NCI-H2196 (cell line): ENCODE results near the gene CA5B.
"Not testable (repeated sequence)": the region's sequence is repeated elsewhere in the genome, so short reads cannot be mapped to it uniquely, and the experiment has no call there.

Source experiments
- DNase-seq: peaks from one replicate; lab custom pipeline; 2025; ENCODE audit not compliant: unreplicated experiment; lab: John Stamatoyannopoulos, UW

Gene CA5B, protein sequence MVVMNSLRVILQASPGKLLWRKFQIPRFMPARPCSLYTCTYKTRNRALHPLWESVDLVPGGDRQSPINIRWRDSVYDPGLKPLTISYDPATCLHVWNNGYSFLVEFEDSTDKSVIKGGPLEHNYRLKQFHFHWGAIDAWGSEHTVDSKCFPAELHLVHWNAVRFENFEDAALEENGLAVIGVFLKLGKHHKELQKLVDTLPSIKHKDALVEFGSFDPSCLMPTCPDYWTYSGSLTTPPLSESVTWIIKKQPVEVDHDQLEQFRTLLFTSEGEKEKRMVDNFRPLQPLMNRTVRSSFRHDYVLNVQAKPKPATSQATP

GRCh38 chrX:15737959-15738902 is at the start of gene CA5B:
Gene CA5B (plus strand): TSS chrX:15738270. CDS start chrX:15750024, 11,754 bp downstream.
- DNase-seq: peak; percentile 79

DNA sequence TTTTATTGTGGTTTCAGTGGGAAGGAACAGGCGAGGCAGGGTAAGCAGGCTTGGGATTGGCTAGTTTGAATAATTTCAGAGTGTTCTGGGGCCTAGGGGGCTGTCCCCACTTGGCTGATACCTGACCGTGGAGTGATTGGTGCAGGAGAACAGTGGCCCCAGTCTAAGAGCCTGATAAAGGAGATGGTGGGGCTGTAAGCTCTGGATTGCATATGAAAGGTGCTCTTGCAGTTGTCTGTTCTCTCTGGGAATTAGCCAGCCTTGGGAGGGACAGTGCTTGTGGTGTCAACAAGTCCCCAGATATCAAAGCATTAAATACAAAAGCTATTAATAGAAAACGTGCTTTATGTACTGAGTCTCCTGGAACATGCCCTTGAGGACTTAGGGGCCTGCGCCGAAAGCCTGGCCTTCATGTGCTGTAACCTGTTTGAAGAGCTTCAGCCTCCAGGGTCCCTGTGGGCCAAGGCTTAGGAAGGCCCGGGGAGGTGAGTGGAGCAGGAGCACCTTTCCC is 43.1 kb upstream of the CA5B start:
- no peak for DNase-seq

DNA sequence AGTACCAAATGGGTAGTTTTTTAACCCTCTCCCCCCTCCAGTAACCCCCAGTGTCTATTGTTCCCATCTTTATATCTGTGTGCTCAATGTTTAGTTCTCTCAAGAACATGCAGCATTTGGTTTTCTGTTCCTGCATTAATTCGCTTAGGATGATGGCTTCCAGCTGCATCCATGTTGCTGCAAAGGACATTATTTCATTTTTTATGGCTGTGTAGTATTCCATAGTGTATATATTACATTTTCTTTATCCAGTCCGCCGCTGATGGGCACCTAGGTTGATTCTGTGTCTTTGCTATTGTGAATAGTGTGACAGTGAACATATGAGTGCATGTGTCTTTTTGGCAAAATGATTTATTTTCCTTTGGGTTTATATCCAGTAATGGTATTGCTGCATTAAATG is 41.6 kb upstream of the CA5B start:
- no peak for DNase-seq

GRCh38 chrX:15702488-15703371 is 35.3 kb upstream of the CA5B start:
- DNase-seq: no peak

- DNase-seq: not testable (repeated sequence)
Measured at GRCh38 chrX:15703809-15704208, 34.3 kb upstream of the CA5B start.

- not testable (repeated sequence) for DNase-seq
Measured at GRCh38 chrX:15704273-15704672, 33.8 kb upstream of the CA5B start.

DNA sequence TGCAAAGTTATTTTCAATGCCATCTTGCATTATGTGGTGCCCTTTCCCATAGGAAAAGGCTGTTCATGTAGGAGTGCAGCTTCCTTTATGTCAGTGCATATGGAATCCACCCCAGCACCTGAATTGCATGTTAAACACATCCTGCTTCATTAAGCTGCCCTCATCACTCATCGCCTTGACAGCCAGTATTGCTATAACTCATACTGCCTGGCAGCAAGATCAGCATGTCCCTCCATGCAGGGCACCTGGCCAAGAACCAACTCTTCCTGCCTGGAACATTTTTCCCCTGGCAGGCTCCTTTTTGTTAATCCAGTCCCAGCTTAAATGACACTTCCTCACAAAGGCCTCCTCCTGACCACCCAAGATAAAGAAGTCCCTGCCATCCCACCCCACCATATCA is 23.5 kb upstream of the CA5B start:
- no peak for DNase-seq

- DNase-seq: no peak
Measured at GRCh38 chrX:15718283-15718970, 19.6 kb upstream of the CA5B start.

- DNase-seq: no peak
Measured at GRCh38 chrX:15719324-15719968, 18.6 kb upstream of the CA5B start.

- no peak for DNase-seq
Measured at GRCh38 chrX:15721911-15722310, 16.2 kb upstream of the CA5B start.

DNA sequence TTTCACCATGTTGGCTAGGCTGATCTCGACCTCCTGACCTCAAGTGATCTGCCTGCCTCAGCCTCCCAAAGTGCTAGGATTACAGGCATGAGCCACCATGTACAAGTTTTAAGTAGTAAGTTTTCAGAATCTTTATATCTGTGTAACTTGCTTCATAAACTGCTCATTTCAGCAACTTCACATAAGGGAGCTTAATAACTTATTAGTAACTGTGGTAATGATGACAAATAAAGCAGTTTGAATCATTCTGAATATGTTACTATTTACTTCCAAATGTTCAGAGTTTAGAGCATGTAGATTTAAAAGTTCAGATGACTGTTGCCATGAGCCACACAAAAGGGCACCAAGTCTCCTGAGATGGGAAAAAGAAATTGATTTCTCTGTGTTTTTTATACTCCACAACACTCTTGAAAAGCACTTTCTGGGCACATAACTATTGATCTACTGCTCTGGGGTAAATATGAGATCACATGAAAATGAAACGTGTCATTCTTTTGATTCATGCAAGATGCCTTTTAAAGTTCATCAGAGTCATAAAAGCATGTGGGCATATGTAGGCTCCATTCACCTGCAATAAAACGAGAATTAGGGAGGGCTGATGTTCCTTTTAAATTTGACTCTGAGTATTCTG is 14.1 kb upstream of the CA5B start:
- no peak for DNase-seq

DNA sequence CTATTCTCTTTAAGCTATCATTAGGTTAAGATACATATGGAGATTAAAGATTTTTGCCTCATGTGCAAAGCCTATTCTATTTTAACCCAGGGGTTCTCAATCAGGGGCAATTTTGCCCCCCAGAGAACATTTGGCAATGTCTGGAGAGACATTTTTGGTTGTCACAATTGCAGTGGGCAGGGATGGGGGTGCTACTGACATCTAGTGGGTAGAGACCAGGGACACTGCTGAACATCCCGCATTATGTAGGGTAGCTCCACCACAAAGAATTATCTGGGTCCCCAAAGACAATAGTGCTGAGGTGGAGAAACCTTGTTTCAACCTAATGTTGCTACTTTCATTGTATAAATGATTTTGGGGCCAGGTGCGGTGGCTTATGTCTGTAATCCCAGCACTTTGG is 13.2 kb upstream of the CA5B start:
- no peak for DNase-seq

DNA sequence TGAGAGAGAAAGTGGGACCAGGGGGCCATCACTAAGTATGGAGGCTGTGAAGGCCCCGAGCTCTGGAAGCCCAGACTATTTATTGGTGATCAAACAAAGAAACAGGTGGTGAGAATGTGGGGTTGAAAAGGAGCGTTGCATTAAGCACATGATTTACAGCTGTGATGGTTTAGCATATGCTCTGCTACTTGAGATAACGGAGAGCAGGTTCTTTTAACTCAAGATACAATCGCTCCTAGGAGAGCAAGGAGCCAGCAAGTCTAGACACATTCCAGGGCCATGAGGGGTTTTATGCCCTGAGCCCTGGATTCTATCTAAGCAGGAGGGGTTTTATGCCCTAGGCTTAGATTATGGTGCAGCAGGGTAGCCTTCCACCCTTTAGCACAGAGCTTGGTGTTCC is 6.7 kb upstream of the CA5B start:
- DNase-seq: not testable (repeated sequence)

DNA sequence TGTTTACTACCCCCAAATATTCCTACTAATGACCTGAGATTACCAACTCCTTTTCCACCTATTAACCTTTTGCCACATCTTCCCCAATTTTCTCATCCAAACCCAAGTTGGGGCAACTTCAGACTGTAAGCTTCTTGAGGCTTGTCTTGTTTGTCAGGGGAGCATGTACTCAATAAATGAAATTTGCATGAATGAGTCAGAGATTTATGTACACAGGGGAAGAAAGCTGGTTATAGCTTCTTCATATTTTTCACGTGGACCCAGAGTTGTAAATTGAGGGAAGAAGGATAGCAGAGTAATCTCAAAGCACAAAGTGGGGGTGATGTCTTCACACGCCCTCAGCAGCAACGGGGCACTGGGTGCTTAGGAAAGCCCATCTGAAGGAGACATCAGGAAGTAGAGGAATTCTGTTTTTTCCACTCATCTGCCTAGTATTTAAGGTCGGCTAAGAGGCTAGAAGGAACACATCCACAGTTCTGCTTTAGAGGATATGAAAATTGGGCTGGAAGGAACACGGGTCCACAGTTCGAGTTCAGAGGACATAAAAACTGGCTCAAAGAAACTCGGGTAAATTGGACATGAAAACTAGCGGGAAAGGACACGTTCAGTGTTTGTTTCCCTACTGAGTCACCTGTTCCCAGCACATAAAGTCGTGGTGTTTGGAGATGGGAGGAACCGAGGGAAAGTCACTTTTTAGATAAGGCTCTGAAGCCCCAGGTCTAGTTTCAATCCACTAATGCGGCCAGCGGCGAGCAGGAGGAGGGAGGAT is 696 bp upstream of the CA5B start:
- DNase-seq: no peak

GRCh38 chrX:15739886-15740285 is 1.8 kb downstream of the CA5B start:
- DNase-seq: no peak

DNA sequence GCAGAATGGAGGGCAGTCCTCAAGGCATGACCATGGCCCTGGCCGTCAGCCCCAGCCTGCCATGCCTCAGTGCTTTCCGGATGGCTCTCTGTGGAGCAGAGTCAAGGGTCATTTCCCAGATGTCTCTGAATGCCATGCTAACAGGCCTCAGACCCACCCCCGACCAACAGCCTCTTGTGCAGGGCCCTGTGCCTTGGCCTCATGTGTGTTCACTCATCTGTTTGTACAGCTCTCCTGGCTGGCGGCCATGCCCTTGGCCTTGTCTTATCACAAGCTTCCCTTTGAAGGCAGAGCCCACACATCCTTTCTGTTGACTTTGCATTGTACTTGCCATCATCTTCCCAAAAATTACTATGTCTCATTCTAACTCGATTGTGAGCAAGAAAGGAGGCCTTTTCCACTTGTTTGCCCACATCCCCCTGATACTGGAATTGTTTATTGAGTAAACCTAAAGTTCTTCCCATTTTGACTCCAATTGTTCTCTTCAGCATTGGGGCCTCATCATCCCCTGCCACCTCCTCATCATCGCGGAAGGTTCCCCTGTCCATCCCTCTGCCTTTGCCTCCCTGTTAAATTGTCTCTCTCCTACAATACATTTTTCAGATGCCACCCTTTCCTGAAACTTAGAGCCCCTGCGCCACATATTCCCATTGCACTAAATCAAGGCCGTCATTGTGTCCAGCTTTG is 6.3 kb downstream of the CA5B start:
- DNase-seq: no peak

- no peak for DNase-seq
Measured at GRCh38 chrX:15745179-15745578, 7.1 kb downstream of the CA5B start.

DNA sequence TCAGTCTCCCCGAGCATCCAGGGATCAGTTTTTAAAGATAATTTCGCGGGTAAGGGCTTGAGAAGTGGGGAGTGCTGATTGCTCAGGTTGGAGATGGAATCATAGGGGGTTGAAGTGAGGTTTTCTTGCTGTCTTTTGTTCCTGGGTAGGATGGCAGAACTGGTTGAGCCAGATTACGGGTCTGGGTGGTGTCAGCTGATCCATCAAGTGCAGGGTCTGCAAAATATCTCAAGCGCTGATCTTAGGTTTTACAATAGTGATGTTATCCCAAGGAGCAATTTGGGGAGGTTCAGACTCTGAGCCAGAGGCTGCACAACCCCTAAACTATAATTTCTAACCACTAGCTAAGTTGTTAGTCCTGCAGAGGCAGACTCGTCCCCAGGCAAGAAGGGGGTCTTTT is 8.6 kb downstream of the CA5B start:
- DNase-seq: not testable (repeated sequence)
